Left lobe of liver (tissue), 2 donors: Measurements from ENCODE around the gene CLASP1. TPM values are rescaled to one million over a fixed set of nuclear protein-coding genes. Genes with fewer than 3 reads are reported as not detected.
A peak's percentile ranks its signal among the peaks of the same experiment; 100 is the strongest.
"Not testable (repeated sequence)": the region's sequence is repeated elsewhere in the genome, so short reads cannot be mapped to it uniquely, and the experiment has no call there.

Experiments used
- ATAC-seq: fragments of 200-7000 bp; cut with Tn5 transposase; one replicate; pipeline ENCODE4 v1.9.1; 2020; ENCODE audit warnings: mild to moderate bottlenecking, moderate library complexity
- DNase-seq: peaks from one replicate; pipeline ENCODE4 v3.0.0-alpha.2; 2020; ENCODE audit warnings: low spot score
- total RNA-seq: library from RNA; stranded (reverse); gene quantifications from one replicate; pipeline ENCODE4 v1.2.1, GENCODE V29; 2021
- donor health status: DM: no; HTN: no; CAD: no; lungs with moderate emphysema.
- donor health status: DM: no; HTN: yes; CAD: no.

CLASP1 gene
- 28.3 TPM for total RNA-seq

DNA sequence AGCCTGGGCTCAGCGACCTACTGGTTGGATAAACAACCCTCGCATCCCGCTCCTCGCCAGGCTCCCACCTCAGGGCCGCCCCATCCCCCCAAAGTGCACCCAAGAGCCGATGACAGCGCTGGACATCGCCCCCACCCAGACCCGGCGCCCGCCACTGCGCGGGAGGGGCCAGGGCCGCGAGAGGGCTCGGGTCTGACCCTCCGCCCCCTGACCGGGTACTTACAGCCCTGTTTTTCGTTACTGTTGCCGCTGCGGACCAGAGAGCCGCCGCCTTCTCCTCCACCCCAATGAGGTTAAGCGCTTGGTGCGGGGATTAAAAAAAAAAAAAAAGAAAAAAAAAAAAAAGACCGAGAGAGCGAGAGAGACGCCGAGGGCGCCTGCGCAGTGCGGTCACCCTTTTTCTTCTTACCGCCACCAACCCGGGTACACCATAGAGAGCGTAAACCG lies at the start of gene CLASP1:
Gene CLASP1, minus strand, starts transcription at position 314 of the 447 bp plus-strand sequence. CDS start 43,567 bp downstream, outside the sequence.
- no peak for DNase-seq
- peak; percentile 64 for ATAC-seq

- ATAC-seq (no peak), DNase-seq (no peak)
These were observed 49.2 kb upstream of the CLASP1 start for GRCh38 chr2:121698318-121698930.

GRCh38 chr2:121697108-121697631 lies 47.9 kb upstream of the CLASP1 start:
- DNase-seq (no peak), ATAC-seq (peak; percentile 49)

- no peak for DNase-seq
- no peak for ATAC-seq
These were observed 47.2 kb upstream of the CLASP1 start for GRCh38 chr2:121696410-121696930.

DNA sequence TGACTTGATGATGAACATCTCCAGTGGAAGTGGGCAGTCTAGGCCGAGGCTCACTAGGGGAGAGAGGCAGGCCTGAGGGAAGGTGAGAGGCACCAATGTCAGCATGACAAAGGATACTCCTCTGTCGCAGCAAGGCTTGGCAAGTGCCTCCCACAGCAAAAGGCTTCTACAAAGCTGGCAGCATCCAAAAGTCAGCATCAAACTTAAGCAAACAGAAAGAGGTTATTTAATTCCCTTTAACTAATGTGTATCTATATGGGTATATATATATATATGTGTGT lies 45.8 kb upstream of the CLASP1 start:
- DNase-seq (no peak), ATAC-seq (no peak)

DNA sequence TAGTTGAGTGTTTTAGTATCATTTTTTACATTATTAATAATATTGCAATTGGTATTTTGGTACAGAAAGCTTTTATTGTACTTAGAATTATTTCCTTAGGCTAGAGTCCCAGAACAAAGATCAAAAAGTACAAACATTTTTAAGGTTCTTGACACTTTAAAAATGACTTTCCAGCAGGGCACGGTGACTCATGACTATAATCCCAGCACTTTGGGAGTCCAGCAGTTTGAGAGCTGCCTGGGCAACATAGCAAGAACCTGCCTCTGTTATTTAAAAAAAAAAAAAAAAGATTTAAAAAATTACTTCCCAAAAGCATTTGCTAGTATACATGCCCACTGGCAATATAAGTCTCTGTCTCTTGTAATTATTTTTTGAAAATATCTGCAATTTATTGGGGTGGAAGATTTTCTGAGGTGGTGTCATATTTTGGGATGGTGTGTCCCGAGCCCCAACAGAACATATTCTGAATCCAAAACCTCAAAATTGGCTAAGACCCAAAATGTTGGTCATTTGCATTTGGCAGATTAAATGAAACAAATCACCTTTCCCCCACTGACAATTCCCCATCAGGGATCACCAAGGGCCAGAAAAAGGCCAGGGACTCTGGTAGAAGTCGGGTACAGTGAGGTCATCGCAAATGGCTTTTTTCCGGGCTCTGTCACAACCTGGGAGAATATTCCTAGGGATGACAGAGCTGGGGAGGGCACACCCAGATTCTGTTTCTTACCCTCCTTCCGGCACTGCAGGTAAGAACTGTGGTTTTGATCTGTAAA lies 45.3 kb upstream of the CLASP1 start:
- no peak for ATAC-seq
- no peak for DNase-seq

- not testable (repeated sequence) for DNase-seq, ATAC-seq
These were observed 41.3 kb upstream of the CLASP1 start for GRCh38 chr2:121690572-121690971.

GRCh38 chr2:121690095-121690494 lies 40.8 kb upstream of the CLASP1 start:
- no peak for ATAC-seq
- no peak for DNase-seq

- DNase-seq = no peak
- ATAC-seq = peak; percentile 58
These were observed 40.1 kb upstream of the CLASP1 start for GRCh38 chr2:121689356-121689755.

- ATAC-seq (no peak), DNase-seq (no peak)
These were observed 39.6 kb upstream of the CLASP1 start for GRCh38 chr2:121688820-121689219.

DNA sequence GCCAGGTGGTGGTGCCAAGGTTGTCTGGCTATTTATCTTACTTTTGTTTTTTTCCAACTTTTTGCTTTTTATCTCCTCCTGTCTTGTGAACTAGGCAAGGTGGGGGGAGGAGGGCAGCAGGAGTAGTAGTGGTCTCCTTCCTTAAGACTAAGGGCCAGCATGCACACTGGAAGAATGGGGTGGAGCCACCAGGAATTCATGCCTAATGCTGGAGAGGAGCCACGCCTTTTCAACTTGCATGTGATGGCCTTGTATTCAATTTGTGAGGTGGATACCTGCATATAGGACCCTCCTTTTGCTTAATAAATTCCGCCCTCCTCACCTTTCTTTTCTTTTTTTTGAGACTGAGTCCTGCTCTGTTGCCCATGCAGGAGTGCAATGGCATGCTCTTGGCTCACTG lies 37.6 kb upstream of the CLASP1 start:
- no peak for DNase-seq
- no peak for ATAC-seq

DNA sequence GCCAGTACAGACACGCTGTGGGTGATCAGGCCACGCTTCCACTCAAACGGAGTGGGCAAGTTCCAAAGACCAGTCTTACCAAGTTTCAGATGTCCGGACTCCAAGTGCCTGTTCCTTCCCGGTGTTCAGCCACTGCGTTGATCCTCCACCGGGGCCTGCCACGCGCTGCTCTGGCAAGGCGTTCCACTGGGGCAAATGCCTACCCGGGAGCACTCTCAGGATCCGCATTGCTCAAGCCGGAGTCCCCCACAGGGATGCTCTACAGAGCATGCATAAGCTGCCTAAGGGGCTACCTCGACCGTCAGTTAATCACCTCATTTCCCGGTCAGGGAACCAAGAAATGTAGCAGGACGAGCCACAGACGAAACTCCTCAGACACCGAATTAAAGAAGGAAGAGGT lies 37.0 kb upstream of the CLASP1 start:
- no peak for ATAC-seq
- no peak for DNase-seq

- DNase-seq (no peak), ATAC-seq (no peak)
These were observed 33.4 kb upstream of the CLASP1 start for GRCh38 chr2:121682396-121683298.

GRCh38 chr2:121677855-121678254 lies 28.6 kb upstream of the CLASP1 start:
- ATAC-seq (no peak), DNase-seq (no peak)

DNA sequence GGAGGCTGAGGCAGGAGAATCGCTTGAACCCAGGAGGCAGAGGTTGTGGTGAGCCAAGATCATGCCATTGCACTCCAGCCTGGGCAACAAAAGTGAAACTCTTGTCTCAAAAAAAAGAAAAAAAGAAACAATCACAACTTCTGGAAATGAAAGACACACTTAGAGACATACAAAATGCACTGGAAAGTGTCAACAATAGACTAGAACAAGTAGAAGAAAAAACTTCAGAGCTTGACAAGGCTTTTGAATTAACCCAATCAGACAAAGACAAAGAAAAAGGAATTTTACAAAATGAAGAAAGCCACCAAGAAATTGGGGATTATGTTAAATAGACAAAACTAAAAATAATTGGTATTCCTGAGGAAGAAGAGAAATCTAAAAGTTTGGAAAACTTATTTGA lies 22.4 kb upstream of the CLASP1 start:
- not testable (repeated sequence) for ATAC-seq, DNase-seq

GRCh38 chr2:121670181-121670580 lies 20.9 kb upstream of the CLASP1 start:
- DNase-seq = no peak
- ATAC-seq = no peak

GRCh38 chr2:121667618-121668017 lies 18.4 kb upstream of the CLASP1 start:
- no peak for DNase-seq
- ATAC-seq = no peak

GRCh38 chr2:121666042-121666441 lies 16.8 kb upstream of the CLASP1 start:
- no peak for DNase-seq
- peak; percentile 45 for ATAC-seq

GRCh38 chr2:121665504-121665903 lies 16.2 kb upstream of the CLASP1 start:
- ATAC-seq = no peak
- DNase-seq = no peak

DNA sequence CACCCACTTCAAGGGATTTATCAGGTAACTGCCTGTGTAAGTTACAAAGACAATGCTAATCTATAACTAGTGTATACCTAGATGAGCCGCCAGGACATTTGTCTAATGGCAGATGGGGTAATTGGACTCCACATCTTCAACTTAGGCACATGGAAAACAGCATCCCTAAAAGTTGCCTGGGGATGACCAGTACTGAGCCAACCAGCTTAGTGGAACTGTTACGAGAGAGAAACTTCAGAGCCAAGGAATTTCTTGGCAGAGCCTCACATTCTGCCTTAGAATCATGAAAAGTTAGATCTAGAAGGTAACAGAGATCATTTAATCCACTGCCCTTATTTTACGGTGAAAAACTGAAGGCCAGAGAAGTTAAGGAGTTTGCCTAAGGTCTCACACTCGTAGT lies 15.5 kb upstream of the CLASP1 start:
- DNase-seq (no peak), ATAC-seq (no peak)

DNA sequence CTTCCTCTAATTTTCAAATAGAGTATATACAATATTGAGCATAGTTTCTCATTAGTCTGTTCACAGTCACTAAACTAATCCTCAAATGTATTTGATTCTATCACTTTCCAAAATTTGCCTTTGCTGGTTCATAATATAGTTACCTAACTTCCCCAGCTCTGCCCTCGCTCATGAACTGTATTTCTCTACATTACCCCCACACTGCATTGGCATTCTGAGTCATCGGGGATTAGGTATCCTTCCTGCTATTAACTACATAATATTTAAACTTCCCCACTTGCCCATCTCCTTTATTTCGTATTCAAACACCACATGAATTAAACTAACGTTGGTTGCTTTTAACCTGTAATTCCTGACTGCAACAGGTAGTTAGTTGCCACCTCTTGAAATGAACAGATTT lies 14.8 kb upstream of the CLASP1 start:
- DNase-seq (no peak), ATAC-seq (no peak)
